ENCODE measurements around the gene RECQL5. TPM values are rescaled to one million over a fixed set of nuclear protein-coding genes. Genes with fewer than 3 reads are reported as not detected.

The RECQL5 gene
- polyA plus RNA-seq, 1 donor (not counting 4 experiments of a cell fraction or from before 2014, with no cell fraction given), result 11.9 TPM

- Histone ChIP-seq H3K4me2 (ENCODE audit: control insufficient read depth, extremely low read depth, insufficient read depth, low read depth, low read length) (no peak overlapping the region), H3K27ac (ENCODE audit: control insufficient read depth, insufficient read depth, low read length) (no peak overlapping the region), H3K79me2 (ENCODE audit: control insufficient read depth, insufficient read depth, low read length) (peaks cover 81% of the 10 kb centered on the region), H2AFZ (ENCODE audit: control insufficient read depth, low read length) (no peak overlapping the region), H3K9me1 (ENCODE audit: control insufficient read depth, extremely low read depth, insufficient read depth, low read length) (no peaks in the 10 kb centered on the region), H4K20me1 (ENCODE audit: control insufficient read depth, extremely low read depth, insufficient read depth, low read length) (no peaks in the 10 kb centered on the region), H3K4me3 (ENCODE audit: control insufficient read depth in 2 of 3, extremely low read depth in 1 of 3, insufficient read depth in 2 of 3, low read depth in 1 of 3, low read length in 3 of 3) (no peak overlapping the region), H3K27me3 (ENCODE audit: control insufficient read depth, extremely low read depth, insufficient read depth, low read length) (no peaks in the 10 kb centered on the region), H3K9me3 (ENCODE audit: control insufficient read depth, low read depth, low read length) (no peaks in the 10 kb centered on the region), H3K36me3 (ENCODE audit: control insufficient read depth in 2 of 2, extremely low read depth in 1 of 2, insufficient read depth in 2 of 2, low read length in 2 of 2) (peaks cover 22 to 31% of the 10 kb centered on the region in 2 experiments), H3K9ac (ENCODE audit: control insufficient read depth, extremely low read depth, insufficient read depth, low read length) (no peak overlapping the region), H3K4me1 (ENCODE audit: control insufficient read depth, extremely low read depth, insufficient read depth, low read length) (peaks cover 27% of the 10 kb centered on the region)
- dilution Hi-C loops (cut with MboI; ENCODE audit: extremely low pct_ligation_motif_present, low sequenced_read_pairs), result loop anchor here (10.0 kb wide), 1 partner anchor 48 kb away; the partner anchor contains the start of gene ITGB4
- FAIRE-seq (no peak), DNase-seq (ENCODE audit: low read depth, low spot score) (no peak)
- TF ChIP-seq EZH2 (IDR thresholded peaks at IDR 0.05; ENCODE audit: low read length), result no peak
- TF ChIP-seq CTCF (optimal IDR thresholded peaks at IDR 0.05 in 1 of 3, IDR thresholded peaks at IDR 0.05 in 1 of 3, conservative IDR thresholded peaks at IDR 0.05 in 1 of 3; ENCODE audit: extremely low read depth in 1 of 3, insufficient read depth in 2 of 3, low read length in 3 of 3), result no peak
Observed at GRCh38 chr17:75676461-75676860, 9.5 kb upstream of the RECQL5 start.

GRCh38 chr17:75673487-75673886 lies 6.5 kb upstream of the RECQL5 start:
- no peaks in the 10 kb centered on the region for H3K27me3 ChIP-seq (ENCODE audit: control insufficient read depth, extremely low read depth, insufficient read depth, low read length)
- H3K9ac ChIP-seq (ENCODE audit: control insufficient read depth, extremely low read depth, insufficient read depth, low read length), result peak overlapping the region; percentile 45

More at GRCh38 chr17:75673487-75673886, 6.5 kb upstream of the RECQL5 start:
- Histone ChIP-seq H3K27ac (ENCODE audit: control insufficient read depth, insufficient read depth, low read length) (peak overlapping the region; percentile 45), H3K79me2 (ENCODE audit: control insufficient read depth, insufficient read depth, low read length) (peaks cover 87% of the 10 kb centered on the region), H4K20me1 (ENCODE audit: control insufficient read depth, extremely low read depth, insufficient read depth, low read length) (peaks cover 4% of the 10 kb centered on the region), H3K9me3 (ENCODE audit: control insufficient read depth, low read depth, low read length) (no peaks in the 10 kb centered on the region), H3K4me1 (ENCODE audit: control insufficient read depth, extremely low read depth, insufficient read depth, low read length) (peaks cover 3% of the 10 kb centered on the region), H2AFZ (ENCODE audit: control insufficient read depth, low read length) (no peak overlapping the region), H3K4me2 (ENCODE audit: control insufficient read depth, extremely low read depth, insufficient read depth, low read depth, low read length) (no peak overlapping the region), H3K4me3 (ENCODE audit: control insufficient read depth in 2 of 3, extremely low read depth in 1 of 3, insufficient read depth in 2 of 3, low read depth in 1 of 3, low read length in 3 of 3) (no peak overlapping the region), H3K36me3 (ENCODE audit: control insufficient read depth in 2 of 2, extremely low read depth in 1 of 2, insufficient read depth in 2 of 2, low read length in 2 of 2) (peaks cover 25 to 35% of the 10 kb centered on the region in 2 experiments), H3K9me1 (ENCODE audit: control insufficient read depth, extremely low read depth, insufficient read depth, low read length) (no peaks in the 10 kb centered on the region)
- dilution Hi-C loops (cut with MboI; ENCODE audit: extremely low pct_ligation_motif_present, low sequenced_read_pairs), result loop anchor here (10.0 kb wide), 1 partner anchor 51 kb away; the partner anchor contains the start of gene ITGB4
- TF ChIP-seq CTCF (optimal IDR thresholded peaks at IDR 0.05 in 1 of 3, IDR thresholded peaks at IDR 0.05 in 1 of 3, conservative IDR thresholded peaks at IDR 0.05 in 1 of 3; ENCODE audit: extremely low read depth in 1 of 3, insufficient read depth in 2 of 3, low read length in 3 of 3) (no peak), EZH2 (IDR thresholded peaks at IDR 0.05; ENCODE audit: low read length) (no peak)
- FAIRE-seq (peak; percentile 59), DNase-seq (ENCODE audit: low read depth, low spot score) (no peak)
